Erythroblast (primary cell): ENCODE data around the gene SNHG17.

Experiments
- GATA1 ChIP-seq: IDR thresholded peaks from 2 replicates; pipeline ENCODE4 v1.6.1; 2011; ENCODE audit warnings: low read depth, mild to moderate bottlenecking, control low read depth, low read length, moderate library complexity
- POLR2A ChIP-seq: IDR thresholded peaks from 2 replicates; pipeline ENCODE4 v1.6.1; 2011; ENCODE audit warnings: mild to moderate bottlenecking, low read length

GRCh38 chr20:38466983-38467382 lies 31.9 kb upstream of the SNHG17 start:
- no peak for TF ChIP-seq POLR2A
- no peak for TF ChIP-seq GATA1
